ENCODE measurements around the gene SMARCAL1. TPM values are rescaled to one million over a fixed set of nuclear protein-coding genes. Genes with fewer than 3 reads are reported as not detected.
"Not testable (repeated sequence)": the region's sequence is repeated elsewhere in the genome, so short reads cannot be mapped to it uniquely, and the experiment has no call there.

SMARCAL1 gene
- polyA plus RNA-seq, 4 donors, result 26.0 to 28.8 (median 27.1) TPM

DNA sequence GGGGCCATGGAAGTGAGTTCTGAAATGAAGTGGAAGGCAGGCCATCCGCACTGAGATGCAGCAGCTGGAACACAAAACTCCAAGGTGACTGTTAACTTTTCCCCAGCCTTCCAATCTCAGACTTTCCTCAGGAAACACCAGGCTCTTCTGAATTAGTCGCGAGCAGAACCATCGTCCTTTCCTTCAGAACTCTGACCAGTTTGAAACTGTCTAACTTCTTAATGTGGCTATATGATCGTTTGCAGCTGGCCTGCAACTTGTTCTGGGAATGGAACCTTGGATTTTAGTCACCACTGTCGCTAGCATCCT, 85.7 kb downstream of the SMARCAL1 start:
- peak in 3 of 4 donors; percentile 10 to 32 (median 22) for DNase-seq (ENCODE audit: low read depth in 4 of 4, low spot score in 3 of 4)

GRCh38 chr2:216498379-216499352, 86.4 kb downstream of the SMARCAL1 start, which contains the start of gene RPL37A:
RPL37A (plus strand) TSS chr2:216498844; CDS start chr2:216498875, 31 bp downstream.
- DNase-seq (ENCODE audit: low read depth in 4 of 4, low spot score in 3 of 4), result peak; percentile 92 to 95 (median 93)

- DNase-seq (ENCODE audit: low read depth in 4 of 4, low spot score in 3 of 4), result no peak
Observed at GRCh38 chr2:216499641-216500218, 87.4 kb downstream of the SMARCAL1 start.

GRCh38 chr2:216500572-216500971, 88.3 kb downstream of the SMARCAL1 start:
- DNase-seq (ENCODE audit: low read depth in 4 of 4, low spot score in 3 of 4), result no peak

DNA sequence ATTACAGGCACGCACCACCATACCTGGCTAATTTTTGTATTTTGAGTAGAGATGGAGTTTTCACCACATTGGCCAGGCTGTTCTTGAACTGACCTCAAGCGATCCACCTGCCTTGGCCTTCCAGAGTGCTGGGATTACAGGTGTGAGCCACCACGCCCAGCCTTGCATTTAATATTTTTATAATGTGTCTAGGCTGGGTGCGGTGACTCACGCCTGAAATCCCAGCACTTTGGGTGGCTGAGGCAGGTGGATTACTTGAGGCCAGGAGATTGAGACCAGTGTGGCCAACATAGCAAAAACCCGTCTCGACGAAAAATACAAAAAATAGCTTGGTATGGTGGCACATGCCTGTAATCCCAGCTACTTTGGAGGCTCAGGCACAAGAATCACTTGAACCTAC, 89.6 kb downstream of the SMARCAL1 start:
- no peak for DNase-seq (ENCODE audit: low read depth in 4 of 4, low spot score in 3 of 4)

- no peak for DNase-seq (ENCODE audit: low read depth in 4 of 4, low spot score in 3 of 4)
Observed at GRCh38 chr2:216502381-216503158, 90.3 kb downstream of the SMARCAL1 start.

GRCh38 chr2:216503159-216503629, 90.9 kb downstream of the SMARCAL1 start:
- DNase-seq (ENCODE audit: low read depth in 4 of 4, low spot score in 3 of 4), result no peak

- no peak for DNase-seq (ENCODE audit: low read depth in 4 of 4, low spot score in 3 of 4)
Observed at GRCh38 chr2:216503697-216504375, 91.6 kb downstream of the SMARCAL1 start.

- no peak for DNase-seq (ENCODE audit: low read depth in 4 of 4, low spot score in 3 of 4)
Observed at GRCh38 chr2:216504376-216504762, 92.1 kb downstream of the SMARCAL1 start.

DNA sequence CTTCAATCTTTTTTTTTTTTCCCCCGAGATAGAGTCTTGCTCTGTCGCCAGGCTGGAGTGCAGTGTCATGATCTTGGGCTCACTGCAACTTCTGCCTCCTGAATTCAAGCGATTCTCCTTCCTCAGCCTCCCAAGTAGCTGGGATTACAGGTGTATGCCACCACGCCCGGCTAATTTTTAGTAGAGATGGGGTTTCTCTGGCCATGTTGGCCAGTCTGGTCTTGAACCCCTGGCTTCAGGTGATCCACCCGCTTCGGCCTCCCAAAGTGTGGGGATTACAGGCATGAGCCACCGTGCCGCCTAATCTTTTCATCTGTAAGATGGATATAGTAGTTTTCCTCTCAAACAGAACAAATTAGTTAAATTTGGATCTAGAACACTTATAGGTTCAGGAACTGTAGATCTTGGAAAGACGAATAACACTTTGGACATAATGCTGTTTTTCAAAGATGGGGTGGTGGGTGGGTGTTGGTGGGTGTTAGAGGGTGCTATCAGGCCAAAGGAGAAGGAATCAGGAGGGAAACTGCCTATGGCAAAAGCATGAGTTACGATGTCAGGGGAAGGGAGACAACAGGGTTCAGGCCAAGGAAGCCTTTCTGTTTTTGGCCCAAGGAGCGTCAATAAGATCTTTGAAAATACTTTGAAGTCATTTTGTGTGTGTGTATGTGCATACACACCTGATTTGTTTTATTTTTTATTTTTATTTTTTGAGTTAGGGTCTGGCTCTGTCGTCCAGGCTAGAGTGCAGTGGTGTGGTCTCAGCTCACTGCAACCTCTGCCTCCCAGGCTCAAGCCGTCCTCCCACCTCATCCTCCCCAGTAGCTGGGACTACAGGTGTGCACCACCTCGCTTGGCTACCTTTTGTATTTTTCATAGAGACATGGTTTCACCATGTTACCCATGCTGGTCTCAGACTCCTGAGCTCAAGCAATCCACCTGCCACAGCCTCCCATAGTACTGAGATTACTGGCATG, 93.1 kb downstream of the SMARCAL1 start:
- DNase-seq (ENCODE audit: low read depth in 4 of 4, low spot score in 3 of 4), result no peak

DNA sequence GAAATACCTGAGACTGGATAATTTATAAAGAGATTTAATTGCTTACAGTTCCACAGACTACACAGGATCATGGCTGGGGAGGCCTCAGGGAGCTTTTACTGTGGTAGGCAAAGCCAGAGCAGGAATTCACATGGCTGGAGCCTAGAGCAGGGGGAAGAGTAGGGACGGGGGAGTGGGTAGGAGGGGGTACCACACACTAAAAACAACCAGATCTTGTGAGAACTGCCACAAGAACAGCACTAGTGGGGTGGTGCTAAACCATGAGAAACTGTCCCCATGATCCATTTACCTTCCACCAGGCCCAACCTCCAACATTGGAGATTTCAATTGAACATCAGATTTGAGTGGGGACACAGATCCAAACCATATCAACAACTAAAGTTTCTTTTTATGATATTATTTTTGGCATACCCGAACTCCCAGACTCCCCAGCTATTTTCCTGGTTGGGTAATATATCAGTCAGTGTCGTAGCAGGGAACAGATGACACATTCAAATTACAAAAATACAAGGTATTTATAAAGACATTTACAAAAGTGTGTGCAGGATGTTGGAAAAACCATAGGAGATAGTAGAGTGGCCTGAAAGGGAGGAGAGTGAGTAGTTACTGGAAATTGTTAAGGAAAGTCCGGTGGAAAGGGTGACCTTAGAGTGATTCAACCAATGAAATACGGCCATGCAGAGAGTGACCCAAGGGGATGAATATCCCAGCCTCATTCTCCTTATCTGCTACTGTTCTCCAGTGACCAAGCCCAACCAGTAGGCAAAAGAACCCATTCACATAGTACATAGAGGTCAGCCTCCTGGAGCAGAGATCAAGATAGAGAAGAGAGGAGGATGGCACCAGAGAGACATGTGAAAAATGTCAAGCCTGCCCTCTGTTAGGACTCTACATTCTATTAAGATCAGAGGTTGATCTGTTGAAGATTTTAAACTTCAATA, 95.2 kb downstream of the SMARCAL1 start:
- DNase-seq (ENCODE audit: low read depth in 4 of 4, low spot score in 3 of 4), result no peak

DNA sequence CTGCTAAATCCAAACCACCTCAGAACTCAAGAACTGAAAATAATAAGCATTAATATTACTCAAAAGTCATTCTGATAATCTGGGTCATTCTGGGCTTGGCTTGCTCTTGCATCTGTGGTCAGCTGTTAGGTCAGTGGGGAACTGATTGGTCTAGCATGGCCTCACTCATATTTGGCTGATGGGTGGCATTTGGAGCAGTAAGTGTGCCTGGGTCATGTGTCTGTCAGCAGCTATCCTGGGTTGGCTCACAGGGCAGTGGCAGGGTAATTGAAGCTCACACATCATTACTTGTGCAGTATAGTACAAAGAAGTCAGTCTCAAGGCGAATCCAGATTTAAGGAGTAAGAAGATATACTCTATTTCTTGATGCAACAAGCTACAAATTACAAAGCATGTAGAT, 95.9 kb downstream of the SMARCAL1 start:
- no peak for DNase-seq (ENCODE audit: low read depth in 4 of 4, low spot score in 3 of 4)

GRCh38 chr2:216516730-216517350, 104.6 kb downstream of the SMARCAL1 start:
- no peak for DNase-seq (ENCODE audit: low read depth in 4 of 4, low spot score in 3 of 4)

GRCh38 chr2:216517447-216518225, 105.4 kb downstream of the SMARCAL1 start:
- DNase-seq (ENCODE audit: low read depth in 4 of 4, low spot score in 3 of 4), result no peak

GRCh38 chr2:216518566-216519119, 106.4 kb downstream of the SMARCAL1 start:
- DNase-seq (ENCODE audit: low read depth in 4 of 4, low spot score in 3 of 4), result not testable (repeated sequence)

- DNase-seq (ENCODE audit: low read depth in 4 of 4, low spot score in 3 of 4), result peak; percentile 67 to 80 (median 78)
Observed at GRCh38 chr2:216519154-216519762, 107.0 kb downstream of the SMARCAL1 start.
